T-helper 9 cell (primary cell): ENCODE data around the gene NEUROG3.
"Not testable (repeated sequence)": the region's sequence is repeated elsewhere in the genome, so short reads cannot be mapped to it uniquely, and the experiment has no call there.

Experiments used
- DNase-seq: peaks from one replicate; pipeline ENCODE4 v3.0.0-alpha.2; 2020

Gene NEUROG3

DNA sequence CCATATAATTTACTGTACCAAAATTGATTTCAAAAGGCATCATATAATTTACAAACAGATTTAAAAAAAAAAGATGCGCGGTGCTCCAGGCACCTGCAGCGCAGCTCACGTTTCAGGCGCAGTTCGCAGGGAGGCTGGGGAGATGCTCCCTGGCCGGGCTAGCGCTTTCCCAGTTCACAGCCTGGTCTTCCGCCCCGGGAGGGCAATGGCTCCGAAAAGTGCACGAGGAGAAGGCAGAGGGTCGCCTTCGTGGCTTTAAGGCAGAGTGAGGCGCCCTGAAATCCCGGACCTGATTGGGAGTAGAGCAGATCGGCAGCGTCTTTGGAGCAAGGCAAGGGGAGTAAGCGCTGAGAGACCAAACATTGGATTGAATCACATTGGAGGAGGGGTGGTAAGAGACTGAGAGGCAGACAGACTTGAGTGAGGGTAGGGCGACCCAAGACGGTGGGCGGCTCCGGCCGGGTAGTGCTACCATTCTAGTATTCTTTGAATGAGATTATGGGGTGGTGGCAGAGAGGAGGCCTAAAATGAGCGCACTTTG, 1.5 kb downstream of the NEUROG3 start:
- no peak for DNase-seq

DNA sequence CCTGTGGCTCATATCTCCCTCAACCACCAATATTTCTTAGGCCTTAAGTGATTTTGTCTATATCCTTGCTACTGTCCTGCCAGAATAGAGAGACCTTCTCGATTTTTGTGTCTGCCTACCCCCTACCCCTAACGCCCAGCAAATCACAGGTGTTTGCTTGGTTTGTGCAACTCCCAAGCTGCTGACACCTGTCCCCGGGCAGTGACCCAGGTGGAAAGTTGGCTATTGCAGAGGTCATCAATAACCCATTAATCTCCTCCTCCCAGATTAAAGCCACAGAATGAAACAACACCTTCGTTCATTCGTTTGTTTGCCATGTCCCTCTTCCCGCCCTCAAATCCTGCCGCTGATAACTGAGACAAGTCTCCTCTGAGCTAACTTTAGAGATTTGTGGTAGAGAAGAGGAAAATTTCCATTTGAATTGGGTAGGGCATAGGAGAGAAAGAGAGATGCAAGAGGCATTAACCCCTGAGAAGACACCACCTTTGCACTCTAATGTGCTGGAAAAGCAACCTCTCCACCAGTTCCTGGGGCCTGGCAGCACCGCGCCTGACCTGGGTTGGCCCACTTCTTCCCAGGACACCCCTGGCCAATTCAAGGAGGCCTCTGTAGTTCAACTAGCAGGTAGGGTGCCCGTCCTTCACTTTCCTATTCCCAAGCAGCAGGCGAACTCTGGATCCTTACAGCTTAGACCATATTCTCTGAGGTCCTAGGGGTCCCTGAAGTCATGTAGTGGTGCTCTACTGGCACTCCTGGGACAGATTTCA, 3.0 kb downstream of the NEUROG3 start:
- no peak for DNase-seq

DNA sequence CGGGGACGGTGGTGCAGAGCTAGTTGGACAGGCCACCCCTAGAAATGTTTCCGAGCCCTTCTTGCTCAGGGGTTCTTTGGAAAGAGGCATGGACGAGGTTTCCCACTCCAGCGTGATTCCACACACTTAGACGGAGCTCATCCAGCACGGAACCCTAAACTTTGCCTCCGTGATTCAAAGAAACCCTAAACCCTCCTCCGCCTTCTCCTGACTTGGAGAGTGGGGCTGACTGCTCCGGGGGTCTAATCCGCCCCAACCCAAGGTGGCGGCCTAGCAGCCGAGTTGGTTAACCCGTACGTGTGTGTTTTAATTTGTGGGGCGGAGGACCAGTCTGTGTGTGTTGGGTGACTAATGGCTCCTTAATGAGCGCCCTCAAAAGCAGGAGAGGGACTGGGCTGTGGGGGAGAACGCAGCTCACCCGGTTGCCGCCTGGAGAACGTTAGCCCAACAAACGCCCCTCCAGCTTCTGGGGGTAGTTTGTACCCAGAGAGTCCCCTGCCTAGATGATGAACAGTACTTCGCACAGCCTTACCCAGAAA, 3.8 kb downstream of the NEUROG3 start:
- DNase-seq: no peak

DNA sequence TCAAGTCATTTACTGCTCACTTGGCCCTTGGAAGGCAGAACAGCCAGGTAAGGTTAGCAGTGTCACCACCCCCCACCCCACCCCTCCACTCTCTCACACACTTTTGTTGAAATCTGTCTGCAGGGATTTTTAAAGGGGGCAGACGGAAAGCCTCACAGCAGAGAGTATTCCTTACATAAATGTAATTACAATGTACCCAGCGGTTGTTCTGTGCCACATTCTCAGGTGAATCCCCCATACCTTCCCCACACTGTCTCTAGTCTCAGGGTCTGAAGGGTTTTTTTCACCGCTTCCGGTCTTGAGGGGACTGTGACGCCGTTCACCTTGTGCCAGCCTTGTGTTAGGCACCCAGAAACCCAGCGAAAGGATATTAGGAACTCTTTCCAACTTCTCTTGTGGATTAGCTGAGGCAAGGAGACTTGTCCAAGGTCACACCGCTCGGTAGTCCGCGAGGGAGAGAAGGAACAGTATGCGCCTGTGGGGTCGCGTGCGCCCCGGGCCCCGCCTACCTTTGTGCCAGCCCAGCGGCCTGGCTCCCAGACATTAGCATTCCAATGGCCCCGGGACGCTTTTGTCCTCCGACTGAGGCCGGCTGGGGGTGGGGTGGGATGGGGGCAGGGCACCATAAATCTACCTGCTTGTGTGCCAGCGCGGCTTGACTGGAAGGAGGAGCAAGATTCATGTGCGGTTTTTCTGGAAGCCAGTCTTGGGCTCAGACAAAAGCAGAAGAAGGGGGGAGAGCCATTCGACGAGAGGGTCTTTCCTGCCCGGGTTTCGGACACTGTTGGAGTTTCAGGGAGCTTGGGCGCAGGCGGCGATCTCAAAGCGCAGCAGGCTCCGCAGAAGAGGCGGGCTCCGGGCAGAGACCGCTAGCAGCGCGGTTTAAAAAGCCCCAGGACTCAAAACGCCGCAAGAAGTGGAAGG, 4.5 kb downstream of the NEUROG3 start:
- no peak for DNase-seq

DNA sequence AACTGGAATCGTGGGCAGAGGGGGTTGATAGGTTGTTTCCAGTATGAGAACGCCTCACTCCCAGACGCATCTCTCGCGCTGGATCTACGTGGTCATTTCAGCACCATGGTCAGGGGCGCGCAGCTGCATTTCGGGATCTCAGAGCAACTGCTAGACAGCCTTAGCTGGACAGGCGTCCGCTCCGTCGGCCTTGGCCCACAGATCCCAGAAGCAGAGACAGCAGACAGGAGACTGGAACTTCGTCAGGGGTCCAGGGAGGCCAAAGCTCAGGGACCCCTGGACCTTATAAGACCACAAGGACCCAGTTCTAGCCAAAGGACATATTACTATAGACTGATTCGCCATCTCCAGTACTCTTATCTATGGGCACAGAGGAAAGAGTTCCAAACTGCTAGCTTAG, 5.3 kb downstream of the NEUROG3 start:
- no peak for DNase-seq

DNA sequence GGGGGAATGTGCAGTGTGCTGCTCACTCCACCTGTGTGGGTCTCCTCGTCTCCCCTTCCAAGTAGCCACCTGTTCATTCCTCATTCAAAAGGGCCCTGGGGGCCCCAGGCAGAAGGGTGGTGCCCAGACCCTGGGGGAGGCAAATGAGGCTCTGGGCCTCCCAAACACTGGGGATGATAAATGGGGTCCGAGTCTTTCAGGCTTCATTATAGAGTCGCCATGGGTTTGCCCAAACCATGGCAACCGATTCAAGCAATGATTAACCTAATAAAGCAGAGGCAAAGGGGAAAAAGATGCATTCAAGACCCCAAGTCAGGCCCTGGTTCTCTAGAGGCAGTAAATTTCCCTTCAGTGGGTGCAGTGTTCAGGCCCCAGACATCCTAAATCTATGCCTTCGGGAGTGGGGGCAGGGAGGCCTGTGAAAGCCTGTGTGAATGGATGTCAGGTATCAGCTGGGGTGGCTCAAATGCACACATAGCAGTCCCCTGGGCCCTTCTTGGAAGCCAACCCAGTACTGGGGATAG, 10.4 kb downstream of the NEUROG3 start:
- DNase-seq: no peak

DNA sequence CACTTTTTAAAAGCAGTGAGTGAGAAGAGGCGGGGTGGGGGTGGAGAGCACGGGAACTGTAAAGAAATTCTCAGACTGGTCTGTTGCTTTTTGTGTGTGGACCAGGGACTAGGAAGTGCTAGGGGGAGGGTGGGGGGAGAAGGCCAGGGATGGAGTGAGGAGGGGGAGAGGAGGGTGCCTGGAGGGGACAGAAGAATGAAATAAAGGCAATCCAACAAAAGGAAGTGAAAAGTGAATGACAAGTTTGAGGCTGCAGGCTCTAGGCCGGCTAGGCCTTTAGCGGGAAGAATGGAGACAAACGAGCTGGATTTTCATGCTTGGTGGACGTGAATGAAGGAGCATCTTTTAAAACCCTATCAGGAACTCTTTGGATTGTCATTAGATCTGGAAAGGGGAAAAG, 13.7 kb downstream of the NEUROG3 start:
- DNase-seq: no peak

DNA sequence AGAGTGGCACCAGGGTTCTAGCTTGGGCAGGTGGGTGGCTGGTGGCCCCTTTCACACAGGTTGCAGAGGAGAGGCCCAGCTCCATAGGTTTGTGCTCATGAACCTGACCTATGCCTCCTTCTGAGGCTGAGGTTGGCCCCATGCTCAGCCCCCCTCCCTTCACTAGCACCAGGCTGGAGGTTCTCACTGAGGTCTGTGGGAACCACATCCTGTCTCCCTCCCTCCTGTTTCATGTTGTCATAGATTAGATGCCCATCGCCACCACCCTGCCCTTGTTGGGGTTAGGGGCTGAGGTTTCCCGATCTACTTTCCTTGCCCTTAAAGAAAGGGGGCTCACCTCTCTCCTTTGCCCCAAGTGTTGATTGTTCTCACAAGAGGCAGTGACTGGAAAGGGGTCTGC, 14.7 kb downstream of the NEUROG3 start:
- no peak for DNase-seq

DNA sequence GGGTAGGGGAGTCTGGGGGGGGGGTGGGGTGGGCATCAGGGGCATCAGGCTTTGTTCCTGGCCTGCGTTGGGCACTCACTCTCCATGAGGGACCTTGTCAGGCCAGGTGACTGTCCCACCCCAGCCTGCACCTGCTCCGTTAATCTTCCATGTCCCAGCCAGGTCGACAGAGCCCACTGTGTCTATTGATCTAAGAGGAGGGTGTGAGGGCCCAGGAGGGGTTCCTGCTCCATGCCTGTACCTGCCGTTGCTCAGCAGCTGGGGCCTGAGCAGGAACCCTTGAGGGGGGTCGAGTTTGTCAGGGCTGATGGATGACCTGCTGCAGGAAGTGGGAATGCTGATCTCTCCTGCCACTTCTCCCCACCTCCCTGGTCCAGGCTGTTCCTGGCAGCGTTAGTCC, 18.6 kb downstream of the NEUROG3 start:
- no peak for DNase-seq

DNA sequence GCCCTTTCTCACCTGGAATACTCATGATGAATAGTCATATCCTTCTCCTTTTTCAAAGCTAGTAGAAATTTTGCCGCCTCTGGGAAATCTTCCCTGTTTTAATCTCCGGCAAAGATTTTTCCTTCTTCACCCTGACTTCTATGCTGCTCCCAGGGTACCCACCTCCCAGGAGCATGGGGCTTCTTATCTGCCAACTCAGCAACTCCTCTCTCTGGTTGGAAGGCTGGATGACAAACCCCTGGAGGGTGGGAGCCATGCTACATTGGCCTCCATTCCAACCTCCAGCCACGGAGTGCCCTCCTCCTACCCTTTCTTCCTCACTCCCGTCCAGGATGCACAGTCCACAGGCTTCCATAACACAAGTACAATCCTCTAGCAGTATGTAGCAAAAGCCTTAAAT, 19.9 kb downstream of the NEUROG3 start:
- no peak for DNase-seq

DNA sequence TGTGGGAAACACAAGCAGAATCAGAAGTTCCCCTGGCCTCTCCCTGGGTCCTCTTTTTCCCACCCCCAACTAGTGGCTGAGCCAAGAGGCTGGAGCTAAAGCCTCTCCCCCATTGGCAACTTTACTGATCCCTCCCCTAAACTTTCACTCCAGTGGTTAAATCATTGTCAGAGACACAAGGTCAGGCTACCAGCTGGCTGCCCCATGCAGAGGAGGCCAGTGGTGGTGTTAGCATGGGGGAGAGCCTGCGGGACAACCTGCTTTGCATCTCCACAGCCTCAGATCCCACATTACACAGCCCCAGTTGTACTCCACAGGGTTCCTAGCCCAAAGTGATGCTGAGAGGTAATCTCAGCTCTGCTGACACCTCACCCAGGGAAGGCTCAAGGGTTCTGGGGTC, 21.0 kb downstream of the NEUROG3 start:
- DNase-seq: no peak

DNA sequence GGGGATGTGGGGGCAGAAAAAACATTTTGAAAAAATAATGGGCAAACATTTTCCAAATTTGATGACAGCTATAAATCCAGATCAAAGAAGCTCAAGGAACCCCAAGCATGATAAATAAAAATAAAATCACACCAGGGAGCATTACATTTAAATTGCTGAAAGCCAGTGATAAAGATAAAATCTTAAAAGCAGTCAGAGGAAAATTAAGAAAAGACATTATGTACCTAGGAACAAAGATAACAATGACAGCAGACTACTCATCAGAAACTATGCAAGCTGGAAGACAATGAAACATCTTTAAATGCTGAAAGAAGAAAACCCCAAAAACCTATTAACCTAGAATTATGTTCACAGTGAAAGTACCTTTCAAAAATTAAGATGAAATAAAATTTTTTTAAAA, 23.3 kb downstream of the NEUROG3 start:
- no peak for DNase-seq

DNA sequence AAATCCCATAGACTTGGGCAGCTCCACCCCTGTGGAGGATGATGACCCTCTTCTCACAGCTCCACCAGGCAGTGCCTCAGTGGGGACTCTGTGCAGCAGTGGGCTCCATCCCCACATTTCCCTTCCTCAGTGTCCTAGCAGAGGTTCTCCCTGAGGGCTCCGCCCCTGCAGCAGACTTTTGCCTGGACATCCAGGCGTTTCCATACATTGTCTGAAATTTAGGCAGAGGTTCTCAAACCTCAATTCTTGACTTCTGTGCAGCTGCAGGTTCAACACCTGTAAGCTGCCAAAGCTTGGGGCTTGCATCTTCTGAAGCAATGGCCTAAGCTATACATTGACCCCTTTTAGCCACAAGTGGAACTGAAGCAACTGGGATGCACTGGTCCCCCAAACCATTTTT, 31.8 kb downstream of the NEUROG3 start:
- no peak for DNase-seq

DNA sequence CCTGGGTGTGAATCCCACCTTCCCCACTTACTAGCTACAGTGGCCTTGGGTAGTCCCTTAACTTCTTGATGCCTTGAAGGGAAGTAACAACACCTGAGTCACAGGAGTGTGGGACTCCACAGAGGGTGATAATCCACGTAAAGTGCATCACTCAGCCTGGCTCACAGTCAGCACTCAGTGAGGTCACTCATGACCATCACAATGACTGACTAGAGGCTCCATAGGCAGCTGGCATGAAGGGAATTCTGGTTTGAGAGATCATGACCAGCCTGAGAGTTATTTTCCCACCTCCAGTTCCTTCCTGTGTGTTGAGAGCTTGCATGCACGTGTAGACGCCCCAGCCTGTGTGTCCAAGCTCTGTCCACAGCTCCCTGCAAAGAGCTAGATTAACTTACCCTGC, 34.8 kb downstream of the NEUROG3 start:
- DNase-seq: no peak

DNA sequence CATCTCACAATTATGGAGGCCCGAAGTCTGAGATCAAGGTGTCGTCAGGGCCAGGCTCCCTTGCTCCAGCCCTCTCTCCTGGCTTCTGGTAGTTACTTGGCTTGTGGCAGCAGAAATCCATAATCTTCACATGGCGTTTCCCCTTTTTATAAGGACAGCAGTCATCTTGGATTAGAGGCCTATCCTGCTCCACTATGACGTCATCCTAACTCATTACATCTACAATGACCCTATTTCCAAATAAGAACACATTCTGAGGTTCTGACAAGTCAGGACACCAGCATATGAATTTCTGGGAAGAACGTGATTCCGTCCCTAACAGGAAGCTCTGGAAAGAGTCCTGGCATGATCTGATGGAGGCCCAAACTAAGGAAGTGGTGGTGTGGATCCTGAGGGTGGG, 35.8 kb downstream of the NEUROG3 start:
- no peak for DNase-seq

DNA sequence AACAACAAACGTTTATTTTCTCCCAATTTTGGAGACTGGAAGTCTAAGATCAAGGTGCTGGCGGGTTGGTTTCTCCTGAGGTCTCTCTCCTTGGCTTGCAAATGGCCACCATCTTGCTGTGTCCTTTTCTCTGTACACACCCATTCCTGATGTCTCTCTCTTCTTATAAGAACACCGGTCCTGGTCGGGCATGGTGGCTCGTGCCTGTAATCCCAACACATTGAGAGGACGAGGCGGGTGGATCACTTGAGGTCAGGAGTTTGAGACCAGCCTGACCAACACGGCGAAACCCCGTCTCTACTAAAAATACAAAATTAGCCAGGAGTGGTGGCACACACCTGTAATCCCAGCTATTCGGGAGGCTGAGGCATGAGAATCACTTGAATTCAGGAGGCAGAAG, 36.7 kb downstream of the NEUROG3 start:
- DNase-seq: not testable (repeated sequence)

DNA sequence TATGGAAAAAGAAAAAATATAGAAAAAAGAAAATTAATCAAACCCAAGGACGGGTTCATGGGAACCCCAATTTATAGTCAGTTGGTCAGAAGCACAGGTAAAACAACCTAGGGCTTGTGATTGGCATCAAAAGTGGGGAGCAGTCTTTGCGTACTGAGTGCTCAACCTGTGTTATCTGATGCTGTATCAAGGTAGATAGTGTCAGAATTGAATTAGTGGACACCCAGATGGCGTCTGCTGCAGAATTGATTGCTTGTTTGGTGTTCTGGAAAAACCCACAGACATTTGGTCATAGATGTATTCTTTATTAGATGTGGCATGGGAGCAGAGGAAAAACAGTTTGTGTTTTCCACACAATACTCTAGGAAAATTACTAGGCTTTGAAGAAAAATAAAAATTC, 39.6 kb downstream of the NEUROG3 start:
- DNase-seq: no peak

DNA sequence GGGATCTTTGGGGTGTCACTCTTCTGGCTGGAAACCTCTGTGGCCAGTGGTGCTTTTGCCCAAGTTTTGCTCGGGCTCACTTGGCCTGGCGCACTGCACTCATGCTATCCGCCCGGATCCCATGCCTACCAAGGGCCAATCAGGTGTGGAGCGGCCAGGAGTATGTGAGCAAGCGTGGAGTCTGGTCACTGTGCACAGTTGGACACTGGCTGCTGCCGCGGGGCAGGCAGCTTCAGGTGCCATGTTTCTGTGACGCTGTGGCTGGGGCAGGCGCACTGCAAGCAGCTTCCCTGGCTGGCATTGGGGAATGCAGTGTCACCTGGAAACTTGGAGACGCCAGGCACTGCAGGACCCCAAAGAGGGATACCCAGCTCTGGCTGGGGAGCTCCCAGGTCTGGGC, 45.3 kb downstream of the NEUROG3 start:
- DNase-seq: no peak
